ENCODE measurements around the gene VWCE.

DNA sequence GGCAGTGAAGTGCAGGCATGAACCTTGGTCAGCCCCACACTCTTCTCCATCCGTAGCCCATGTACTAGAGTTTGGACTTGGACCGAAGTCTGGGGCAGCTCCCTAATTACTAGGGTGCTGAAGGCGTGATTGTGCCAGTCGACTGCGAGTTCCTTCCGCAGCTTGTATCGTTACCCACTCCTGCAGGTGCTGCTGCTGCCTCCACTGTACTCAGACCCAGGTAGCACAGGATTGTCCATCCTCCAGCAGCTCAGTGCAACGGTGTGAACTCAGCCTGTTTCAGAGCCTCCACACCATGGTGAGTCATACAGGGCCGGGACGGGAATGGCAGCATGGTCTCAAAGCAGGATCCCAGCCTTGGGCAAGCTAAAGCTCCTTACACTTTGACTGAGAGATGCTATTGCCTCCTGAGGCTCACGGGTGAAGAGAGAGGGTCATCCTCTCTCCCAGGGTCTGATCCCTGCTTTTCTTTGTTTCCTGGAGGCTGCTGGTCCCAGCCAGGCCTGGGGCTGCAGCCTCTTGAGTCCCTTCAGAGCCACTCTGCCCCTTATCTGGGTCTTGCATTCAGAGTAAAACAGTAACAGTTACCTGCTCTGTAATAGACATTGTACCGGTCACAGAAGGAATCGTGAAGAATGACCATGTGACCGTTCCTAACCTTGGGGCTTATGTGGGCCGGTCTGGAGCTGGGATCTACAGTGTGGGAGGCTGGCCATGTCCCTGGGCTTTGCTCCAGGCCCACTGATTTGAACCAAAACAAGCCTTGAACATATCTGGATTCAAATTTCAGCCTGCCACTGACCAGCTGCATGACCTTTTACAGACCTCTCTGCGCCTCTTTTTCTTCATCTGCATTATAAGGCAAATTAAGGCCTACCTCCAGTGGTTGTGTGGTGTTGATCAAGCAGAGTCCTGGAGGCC lies 39.6 kb upstream of the VWCE start:
- TF ChIP-seq EZH2phosphoT487 (IDR thresholded peaks at IDR 0.05; ENCODE audit: insufficient read depth, low read depth): no peak
- TF ChIP-seq EZH2 (IDR thresholded peaks at IDR 0.05; ENCODE audit: insufficient read depth, poor library complexity, severe bottlenecking): no peak

Data from GM23248 (cell line).